Body of pancreas (tissue), 4 donors: ENCODE results near the gene STK39.

Experiments used
- CTCF ChIP-seq, 7 experiments: fragments of 450-650 bp in 4 of 7; fragments of 200-600 bp in 3 of 7; sonication (generic) in 3 of 7; IDR thresholded peaks; one replicate each; pipeline ENCODE4 v1.5.1; 2016 to 2019; ENCODE audit warnings: antibody characterized with exemption in 7 of 7
- POLR2A ChIP-seq, 3 donors: fragments of 450-650 bp; IDR thresholded peaks; one replicate each; pipeline ENCODE4 v1.6.1; 2016; ENCODE audit warnings: antibody characterized with exemption in 3 of 3, mild to moderate bottlenecking in 2 of 3

DNA sequence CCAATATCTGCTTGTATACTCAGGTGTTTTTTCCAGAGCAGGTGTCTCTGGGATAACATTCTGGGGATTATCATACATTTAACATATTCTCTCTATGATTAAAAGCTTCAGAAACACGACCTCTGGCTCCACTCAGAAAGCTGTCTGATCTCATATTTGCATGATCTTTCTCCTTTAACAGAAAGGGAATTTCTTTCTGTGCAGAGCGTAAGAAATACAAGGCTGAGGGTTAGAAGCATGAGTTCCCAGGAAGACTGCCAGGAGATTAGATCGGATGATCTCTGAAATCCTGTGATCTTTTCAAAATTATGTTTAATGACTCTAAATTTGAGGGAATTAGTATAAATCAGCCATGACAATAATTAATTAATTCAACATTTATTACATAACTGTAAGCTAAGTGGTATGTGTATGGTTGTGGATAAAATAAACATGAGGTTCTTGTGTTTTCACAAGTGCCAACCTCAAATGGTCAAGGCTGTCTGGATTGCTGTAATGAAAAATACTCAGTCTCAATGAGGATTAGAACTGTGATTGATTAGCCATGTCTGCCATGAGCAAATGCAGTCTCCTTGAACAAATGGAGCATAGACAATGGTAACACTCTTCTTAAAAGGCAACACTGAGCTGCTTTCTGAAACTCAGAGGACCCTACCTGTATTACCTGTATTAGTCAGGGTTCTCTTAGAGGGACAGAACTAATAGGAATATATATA lies 304.9 kb downstream of the STK39 start:
- no peak for TF ChIP-seq CTCF (IDR thresholded peaks at IDR 0.05)
- TF ChIP-seq POLR2A (IDR thresholded peaks at IDR 0.05): no peak
